Stomach (tissue), 4 donors: ENCODE data around the gene KRTAP9-2.

Experiments used
- CTCF ChIP-seq, 7 experiments: fragments of 450-650 bp in 4 of 7; fragments of 200-600 bp in 3 of 7; sonication (generic) in 3 of 7; IDR thresholded peaks; one replicate each; pipeline ENCODE4 v1.5.1; 2016 to 2019; ENCODE audit warnings: antibody characterized with exemption in 7 of 7, control low read depth in 2 of 7, mild to moderate bottlenecking in 1 of 7
- POLR2A ChIP-seq, 4 donors: fragments of 450-650 bp; IDR thresholded peaks; one replicate each; pipeline ENCODE4 v1.6.1; 2016; ENCODE audit warnings: antibody characterized with exemption in 4 of 4, control low read depth in 2 of 4, mild to moderate bottlenecking in 1 of 4, moderate library complexity in 1 of 4

- TF ChIP-seq CTCF (IDR thresholded peaks at IDR 0.05): no peak
- TF ChIP-seq POLR2A (IDR thresholded peaks at IDR 0.05): no peak
Measured at GRCh38 chr17:41184480-41184961, 41.9 kb upstream of the KRTAP9-2 start, which contains the start of gene KRTAP4-1.
